Fibroblast of lung (primary cell): Measurements from ENCODE around the gene BCL3. TPM values are rescaled to one million over a fixed set of nuclear protein-coding genes. Genes with fewer than 3 reads are reported as not detected.

Source experiments
- DNase-seq, 2 donors: peaks; one replicate each; pipeline versions ENCODE4 v3.0.0 to v3.0.0-alpha.2; 2010; ENCODE audit warnings: low read depth in 2 of 2
- H2AFZ ChIP-seq: 2 replicates; pipeline ENCODE4 v1.5.1; 2012; ENCODE audit warnings: low read length, control low read depth, inconsistent platforms
- H3K27ac ChIP-seq: 2 replicates; pipeline ENCODE4 v1.5.1; 2011; ENCODE audit warnings: low read length, control low read depth; ENCODE audit not compliant: insufficient read depth
- H3K27me3 ChIP-seq: 2 replicates; pipeline ENCODE4 v1.5.1; 2011; ENCODE audit warnings: mild to moderate bottlenecking, low read length; ENCODE audit not compliant: control insufficient read depth, insufficient read depth
- H3K36me3 ChIP-seq: 2 replicates; pipeline ENCODE4 v1.5.1; 2011; ENCODE audit warnings: low read length; ENCODE audit not compliant: control insufficient read depth, insufficient read depth
- H3K4me1 ChIP-seq: 2 replicates; pipeline ENCODE4 v1.5.1; 2011; ENCODE audit warnings: low read length; ENCODE audit not compliant: control insufficient read depth, insufficient read depth; ENCODE audit errors: extremely low read depth
- H3K4me2 ChIP-seq: 2 replicates; pipeline ENCODE4 v1.5.1; 2011; ENCODE audit warnings: low read length, control low read depth; ENCODE audit not compliant: insufficient read depth; ENCODE audit errors: extremely low read depth
- H3K4me3 ChIP-seq, 4 experiments: fragments of 200-600 bp in 1 of 4; sonication (generic) in 1 of 4; replicated peaks in 1 of 4; 2 replicates each; pipeline ENCODE4 v1.5.1; 2011 to 2016; ENCODE audit warnings: low read length in 4 of 4, low read depth in 3 of 4, mild to moderate bottlenecking in 3 of 4, control low read depth in 2 of 4, inconsistent platforms in 1 of 4, mixed read lengths in 1 of 4; ENCODE audit not compliant: insufficient read depth in 1 of 4; ENCODE audit errors: control extremely low read depth in 1 of 4
- H3K79me2 ChIP-seq: 2 replicates; pipeline ENCODE4 v1.5.1; 2012; ENCODE audit warnings: mild to moderate bottlenecking, low read length, inconsistent platforms; ENCODE audit not compliant: control insufficient read depth, insufficient read depth
- H3K9ac ChIP-seq: 2 replicates; pipeline ENCODE4 v1.5.1; 2011; ENCODE audit warnings: mild to moderate bottlenecking, low read length, control low read depth; ENCODE audit not compliant: insufficient read depth
- H3K9me3 ChIP-seq: 2 replicates; pipeline ENCODE4 v1.5.1; 2012; ENCODE audit warnings: low read depth, low read length; ENCODE audit not compliant: control insufficient read depth, insufficient read depth
- H4K20me1 ChIP-seq: 2 replicates; pipeline ENCODE4 v1.5.1; 2011; ENCODE audit warnings: low read length; ENCODE audit not compliant: control insufficient read depth, insufficient read depth; ENCODE audit errors: extremely low read depth
- EZH2 ChIP-seq: IDR thresholded peaks from 2 replicates; pipeline ENCODE4 v1.5.1; 2012; ENCODE audit warnings: low read length, control low read depth, mild to moderate bottlenecking; ENCODE audit errors: missing control alignments
- polyA plus RNA-seq, 2 donors: library from polyadenylated mRNA; depleted of rRNA in 1 of 2; stranded (reverse) in 1 of 2; unstranded in 1 of 2; fragments of >200 nt; gene quantifications; 2 replicates each; pipeline ENCODE4 v1.2.1, GENCODE V29; 2011 to 2012; ENCODE audit warnings: missing spikeins in 1 of 2
- total RNA-seq: library from RNA; depleted of rRNA; stranded (reverse); fragments of >200 nt; gene quantifications from 2 replicates; pipeline ENCODE4 v1.2.1, GENCODE V29; 2014
- TF ChIP-seq, protein P1 (sequence below), 2 donors: IDR thresholded peaks in 1 of 2; conservative IDR thresholded peaks in 1 of 2; 1 replicate in 1 of 2; 2 replicates in 1 of 2; pipeline ENCODE4 v1.5.1; 2011 to 2012; ENCODE audit warnings: low read length in 2 of 2, control low read depth in 1 of 2, inconsistent platforms in 1 of 2, low read depth in 1 of 2, mild to moderate bottlenecking in 1 of 2

BCL3 gene
- total and polyA plus RNA-seq, 2 donors (not counting 1 experiment from before 2014, with no cell fraction given): 6.8 to 20.6 TPM

DNA sequence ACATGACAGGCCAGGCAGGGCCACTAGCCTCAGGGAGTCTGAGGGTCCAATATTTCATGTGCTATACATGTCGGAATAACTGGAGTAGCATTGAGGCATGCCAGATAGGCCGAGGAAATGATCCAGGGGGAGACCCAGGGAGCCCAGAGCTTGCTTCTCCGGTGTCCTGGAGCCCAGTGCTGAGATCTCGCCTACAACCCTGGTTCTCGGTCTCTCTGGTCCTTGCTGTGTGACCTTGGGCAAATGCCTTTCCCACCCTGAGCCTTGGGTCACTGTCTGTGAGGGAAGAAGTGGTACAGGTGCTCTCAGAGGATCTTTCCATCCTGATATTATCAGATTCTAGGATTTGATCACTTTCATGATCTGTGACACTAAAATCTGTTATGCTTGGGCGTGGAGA is 40.5 kb downstream of the BCL3 start:
- DNase-seq: no peak
- TF ChIP-seq EZH2: no peak
- TF ChIP-seq, protein P1, sequence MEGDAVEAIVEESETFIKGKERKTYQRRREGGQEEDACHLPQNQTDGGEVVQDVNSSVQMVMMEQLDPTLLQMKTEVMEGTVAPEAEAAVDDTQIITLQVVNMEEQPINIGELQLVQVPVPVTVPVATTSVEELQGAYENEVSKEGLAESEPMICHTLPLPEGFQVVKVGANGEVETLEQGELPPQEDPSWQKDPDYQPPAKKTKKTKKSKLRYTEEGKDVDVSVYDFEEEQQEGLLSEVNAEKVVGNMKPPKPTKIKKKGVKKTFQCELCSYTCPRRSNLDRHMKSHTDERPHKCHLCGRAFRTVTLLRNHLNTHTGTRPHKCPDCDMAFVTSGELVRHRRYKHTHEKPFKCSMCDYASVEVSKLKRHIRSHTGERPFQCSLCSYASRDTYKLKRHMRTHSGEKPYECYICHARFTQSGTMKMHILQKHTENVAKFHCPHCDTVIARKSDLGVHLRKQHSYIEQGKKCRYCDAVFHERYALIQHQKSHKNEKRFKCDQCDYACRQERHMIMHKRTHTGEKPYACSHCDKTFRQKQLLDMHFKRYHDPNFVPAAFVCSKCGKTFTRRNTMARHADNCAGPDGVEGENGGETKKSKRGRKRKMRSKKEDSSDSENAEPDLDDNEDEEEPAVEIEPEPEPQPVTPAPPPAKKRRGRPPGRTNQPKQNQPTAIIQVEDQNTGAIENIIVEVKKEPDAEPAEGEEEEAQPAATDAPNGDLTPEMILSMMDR (conservative IDR thresholded peaks at IDR 0.05 in 1 of 2, IDR thresholded peaks at IDR 0.05 in 1 of 2; ENCODE audit: low read depth in 1 of 2, low read length in 2 of 2): no peak

GRCh38 chr19:44789943-44790483 is 41.5 kb downstream of the BCL3 start:
- no peaks in the 10 kb centered on the region for H3K27me3 ChIP-seq
- no peaks in the 10 kb centered on the region for H3K4me1 ChIP-seq
- H3K27ac ChIP-seq: no peak overlapping the region
- H3K4me2 ChIP-seq: no peak overlapping the region
- no peak overlapping the region for H2AFZ ChIP-seq
- no peaks in the 10 kb centered on the region for H3K9me3 ChIP-seq
- TF ChIP-seq EZH2: no peak
- TF ChIP-seq, protein P1 (conservative IDR thresholded peaks at IDR 0.05 in 1 of 2, IDR thresholded peaks at IDR 0.05 in 1 of 2; ENCODE audit: low read depth in 1 of 2, low read length in 2 of 2): no peak
- H3K4me3 ChIP-seq: no peak overlapping the region
- H3K36me3 ChIP-seq: no peaks in the 10 kb centered on the region
- no peak overlapping the region for H3K9ac ChIP-seq
- no peaks in the 10 kb centered on the region for H4K20me1 ChIP-seq
- H3K79me2 ChIP-seq: no peaks in the 10 kb centered on the region
- DNase-seq: no peak

More for the DNA sequence above, 40.5 kb downstream of the BCL3 start:
- Histone ChIP-seq H2AFZ (no peak overlapping the region), H3K4me1 (no peaks in the 10 kb centered on the region), H4K20me1 (no peaks in the 10 kb centered on the region), H3K79me2 (no peaks in the 10 kb centered on the region), H3K4me2 (no peak overlapping the region), H3K9me3 (no peaks in the 10 kb centered on the region), H3K27me3 (no peaks in the 10 kb centered on the region), H3K36me3 (no peaks in the 10 kb centered on the region), H3K9ac (no peak overlapping the region), H3K27ac (no peak overlapping the region), H3K4me3 (no peak overlapping the region)

GRCh38 chr19:44792281-44792680 is 43.8 kb downstream of the BCL3 start:
- Histone ChIP-seq H3K36me3 (no peaks in the 10 kb centered on the region), H3K9ac (no peak overlapping the region), H3K79me2 (no peaks in the 10 kb centered on the region), H3K27ac (no peak overlapping the region), H3K4me1 (no peaks in the 10 kb centered on the region), H3K27me3 (no peaks in the 10 kb centered on the region), H3K4me3 (no peak overlapping the region), H4K20me1 (no peaks in the 10 kb centered on the region), H2AFZ (no peak overlapping the region), H3K4me2 (no peak overlapping the region), H3K9me3 (no peaks in the 10 kb centered on the region)
- DNase-seq: no peak
- TF ChIP-seq, protein P1 (conservative IDR thresholded peaks at IDR 0.05 in 1 of 2, IDR thresholded peaks at IDR 0.05 in 1 of 2; ENCODE audit: low read depth in 1 of 2, low read length in 2 of 2): no peak
- TF ChIP-seq EZH2: no peak
